ENCODE results near the gene KCTD4. TPM values are rescaled to one million over a fixed set of nuclear protein-coding genes. Genes with fewer than 3 reads are reported as not detected.
"Not testable (repeated sequence)": the region's sequence is repeated elsewhere in the genome, so short reads cannot be mapped to it uniquely, and the experiment has no call there.

Gene KCTD4
- total RNA-seq, 2 experiments from 2014 or later, result not detected

DNA sequence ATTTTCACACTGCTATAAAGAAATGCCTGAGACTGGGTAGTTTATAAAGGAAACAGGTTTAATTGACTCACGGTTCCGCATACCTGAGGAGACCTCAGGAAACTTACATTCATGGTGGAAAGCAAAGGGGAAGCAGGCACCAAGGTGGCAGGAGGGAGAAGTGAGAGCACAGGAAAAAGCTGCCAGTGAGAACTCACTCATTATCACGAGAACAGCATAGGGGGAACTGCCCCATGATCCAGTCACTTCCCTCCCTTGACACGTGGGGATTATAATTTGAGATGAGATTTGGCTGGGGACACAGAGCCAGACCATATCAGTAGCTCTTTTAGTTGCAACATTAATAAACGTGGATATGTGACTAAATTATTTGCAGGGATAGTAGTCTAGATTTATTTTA is 4.3 kb upstream of the KCTD4 start:
- CTCF ChIA-PET, result no interaction called here
- Mint-ChIP-seq H3K4me1 (peaks cover 13% of the 10 kb centered on the region), H3K4me3 (no peak overlapping the region), H3K36me3 (peaks cover 14% of the 10 kb centered on the region), H3K9me3 (ENCODE audit: low read depth) (no peaks in the 10 kb centered on the region), H3K27ac (no peak overlapping the region), H3K27me3 (no peaks in the 10 kb centered on the region)
- ATAC-seq, result no peak
- DNase-seq, result no peak

- H3K27ac Mint-ChIP-seq, result no peak overlapping the region
- H3K36me3 Mint-ChIP-seq, result peaks cover 7% of the 10 kb centered on the region
- H3K27me3 Mint-ChIP-seq, result no peaks in the 10 kb centered on the region
- DNase-seq, result no peak
- H3K9me3 Mint-ChIP-seq (ENCODE audit: low read depth), result no peaks in the 10 kb centered on the region
- ATAC-seq, result no peak
- CTCF ChIA-PET, result no interaction called here
- H3K4me3 Mint-ChIP-seq, result no peak overlapping the region
- peaks cover 11% of the 10 kb centered on the region for H3K4me1 Mint-ChIP-seq
Measured at GRCh38 chr13:45199711-45200110, 1.1 kb downstream of the KCTD4 start.

- H3K4me1 Mint-ChIP-seq, result peaks cover 9% of the 10 kb centered on the region
- no peak for DNase-seq
- CTCF ChIA-PET, result no interaction called here
- no peaks in the 10 kb centered on the region for H3K27me3 Mint-ChIP-seq
- H3K27ac Mint-ChIP-seq, result no peak overlapping the region
- no peak for ATAC-seq
- H3K36me3 Mint-ChIP-seq, result peaks cover 7% of the 10 kb centered on the region
- no peak overlapping the region for H3K4me3 Mint-ChIP-seq
- H3K9me3 Mint-ChIP-seq (ENCODE audit: low read depth), result no peaks in the 10 kb centered on the region
Measured at GRCh38 chr13:45198924-45199323, 1.9 kb downstream of the KCTD4 start.

GRCh38 chr13:45198041-45198440 is 2.8 kb downstream of the KCTD4 start:
- CTCF ChIA-PET, result interaction anchor here (0.6 kb wide), 1 partner anchor 73 kb away, joined by 4 read pairs; no protein-coding TSS in a partner anchor
- Mint-ChIP-seq H3K36me3 (peaks cover 6% of the 10 kb centered on the region), H3K4me1 (peaks cover 9% of the 10 kb centered on the region), H3K4me3 (no peak overlapping the region), H3K9me3 (ENCODE audit: low read depth) (no peaks in the 10 kb centered on the region), H3K27me3 (no peaks in the 10 kb centered on the region), H3K27ac (no peak overlapping the region)
- ATAC-seq (no peak), DNase-seq (no peak)

GRCh38 chr13:45196622-45197021 is 4.2 kb downstream of the KCTD4 start:
- Mint-ChIP-seq H3K27ac (no peak overlapping the region), H3K36me3 (peaks cover 3% of the 10 kb centered on the region), H3K4me1 (peaks cover 9% of the 10 kb centered on the region), H3K4me3 (no peak overlapping the region), H3K27me3 (no peaks in the 10 kb centered on the region), H3K9me3 (ENCODE audit: low read depth) (no peaks in the 10 kb centered on the region)
- DNase-seq (no peak), ATAC-seq (no peak)
- CTCF ChIA-PET, result no interaction called here

DNA sequence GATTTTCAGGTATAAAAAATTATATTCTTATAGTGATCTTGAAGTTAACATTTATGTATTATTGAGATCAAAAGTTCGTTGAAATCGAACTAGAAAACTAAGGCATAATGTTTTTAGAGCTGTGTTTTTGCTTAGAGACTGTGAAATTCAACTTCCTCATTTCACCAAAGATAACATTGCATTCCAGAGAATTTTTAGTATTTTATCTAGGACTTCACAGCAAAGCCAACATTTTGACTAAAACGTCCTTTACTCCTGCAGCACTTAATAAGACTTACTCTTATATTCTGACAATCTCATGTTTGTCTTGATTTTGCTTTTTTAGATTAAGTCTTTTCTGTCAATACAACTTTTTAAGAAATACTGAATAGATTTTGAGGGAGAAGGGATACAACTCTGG is 4.7 kb downstream of the KCTD4 start:
- no peak overlapping the region for H3K4me3 Mint-ChIP-seq
- no peaks in the 10 kb centered on the region for H3K9me3 Mint-ChIP-seq (ENCODE audit: low read depth)
- H3K27me3 Mint-ChIP-seq, result no peaks in the 10 kb centered on the region
- DNase-seq (no peak), ATAC-seq (no peak)
- H3K4me1 Mint-ChIP-seq, result peaks cover 9% of the 10 kb centered on the region
- H3K36me3 Mint-ChIP-seq, result peaks cover 2% of the 10 kb centered on the region
- CTCF ChIA-PET, result no interaction called here
- H3K27ac Mint-ChIP-seq, result no peak overlapping the region

- Mint-ChIP-seq H3K4me3 (no peak overlapping the region), H3K27ac (no peak overlapping the region), H3K27me3 (no peaks in the 10 kb centered on the region), H3K36me3 (peaks cover 2% of the 10 kb centered on the region), H3K4me1 (peaks cover 9% of the 10 kb centered on the region), H3K9me3 (ENCODE audit: low read depth) (no peaks in the 10 kb centered on the region)
- ATAC-seq (no peak), DNase-seq (no peak)
- CTCF ChIA-PET, result no interaction called here
Measured at GRCh38 chr13:45195421-45195820, 5.4 kb downstream of the KCTD4 start.

DNA sequence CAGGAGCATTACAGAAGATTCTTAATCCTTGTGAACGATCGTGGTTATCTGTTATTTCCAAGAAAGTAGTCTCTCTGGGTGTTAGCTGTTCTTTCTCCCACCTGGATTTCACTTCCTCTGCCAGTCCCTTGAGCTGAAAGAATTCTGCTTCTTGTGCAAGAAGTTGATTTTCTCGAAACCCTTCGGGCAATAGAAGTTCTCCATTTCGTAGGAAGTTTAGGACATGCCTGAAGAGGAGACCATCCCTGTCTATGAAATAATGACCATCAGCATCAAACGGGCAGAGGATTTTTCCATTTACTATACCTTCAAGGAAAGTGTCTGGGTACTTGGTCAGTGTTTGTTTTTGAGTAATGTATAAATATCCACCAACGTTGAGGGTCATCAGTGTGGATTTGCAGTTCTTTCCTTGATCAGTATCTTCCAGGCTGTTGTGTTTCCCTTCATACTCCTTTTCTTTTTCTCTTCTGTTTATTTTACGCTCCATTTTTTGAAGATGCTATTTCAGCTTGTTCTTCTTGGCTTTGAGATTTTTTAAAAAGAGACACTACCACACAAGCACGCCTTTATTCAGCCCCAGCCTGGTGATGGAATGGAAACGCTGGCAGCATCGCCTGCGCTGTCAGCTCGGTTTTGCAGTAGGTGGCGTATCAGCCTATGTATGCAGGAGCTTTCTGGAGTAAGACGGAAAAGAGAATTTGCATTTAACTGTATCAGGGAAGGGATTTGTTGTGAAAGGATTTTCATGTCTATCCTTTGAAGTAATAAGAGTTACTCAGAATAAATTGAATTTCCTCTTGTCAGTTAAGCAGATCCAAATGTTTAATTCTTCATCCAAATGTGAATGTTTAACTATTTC is 6.5 kb downstream of the KCTD4 start:
- DNase-seq (no peak), ATAC-seq (no peak)
- Mint-ChIP-seq H3K27ac (no peak overlapping the region), H3K9me3 (ENCODE audit: low read depth) (no peaks in the 10 kb centered on the region), H3K36me3 (peaks cover 2% of the 10 kb centered on the region), H3K4me3 (no peak overlapping the region), H3K4me1 (peaks cover 9% of the 10 kb centered on the region), H3K27me3 (no peaks in the 10 kb centered on the region)
- CTCF ChIA-PET, result interaction anchor here (1.5 kb wide), 1 partner anchor 15 kb away, joined by 3 read pairs; no protein-coding TSS in a partner anchor

- no peak overlapping the region for H3K27ac Mint-ChIP-seq
- H3K27me3 Mint-ChIP-seq, result no peaks in the 10 kb centered on the region
- ATAC-seq (no peak), DNase-seq (no peak)
- H3K36me3 Mint-ChIP-seq, result peaks cover 12% of the 10 kb centered on the region
- H3K4me1 Mint-ChIP-seq, result peaks cover 8% of the 10 kb centered on the region
- CTCF ChIA-PET, result no interaction called here
- H3K9me3 Mint-ChIP-seq (ENCODE audit: low read depth), result no peaks in the 10 kb centered on the region
- H3K4me3 Mint-ChIP-seq, result no peak overlapping the region
Measured at GRCh38 chr13:45191874-45192273, 9.0 kb downstream of the KCTD4 start.

- ATAC-seq; CTCF ChIA-PET; DNase-seq; H3K4me1 Mint-ChIP-seq; H3K27ac Mint-ChIP-seq; H3K4me3 Mint-ChIP-seq; H3K27me3 Mint-ChIP-seq; H3K9me3 Mint-ChIP-seq (ENCODE audit: low read depth): not testable (repeated sequence)
- peaks cover 12% of the 10 kb centered on the region for H3K36me3 Mint-ChIP-seq
Measured at GRCh38 chr13:45189511-45189910, 11.3 kb downstream of the KCTD4 start.

GRCh38 chr13:45189077-45189476 is 11.8 kb downstream of the KCTD4 start:
- H3K36me3 Mint-ChIP-seq, result peaks cover 14% of the 10 kb centered on the region
- H3K27me3 Mint-ChIP-seq; DNase-seq; ATAC-seq; H3K4me3 Mint-ChIP-seq; H3K27ac Mint-ChIP-seq; H3K9me3 Mint-ChIP-seq (ENCODE audit: low read depth); H3K4me1 Mint-ChIP-seq; CTCF ChIA-PET: not testable (repeated sequence)

DNA sequence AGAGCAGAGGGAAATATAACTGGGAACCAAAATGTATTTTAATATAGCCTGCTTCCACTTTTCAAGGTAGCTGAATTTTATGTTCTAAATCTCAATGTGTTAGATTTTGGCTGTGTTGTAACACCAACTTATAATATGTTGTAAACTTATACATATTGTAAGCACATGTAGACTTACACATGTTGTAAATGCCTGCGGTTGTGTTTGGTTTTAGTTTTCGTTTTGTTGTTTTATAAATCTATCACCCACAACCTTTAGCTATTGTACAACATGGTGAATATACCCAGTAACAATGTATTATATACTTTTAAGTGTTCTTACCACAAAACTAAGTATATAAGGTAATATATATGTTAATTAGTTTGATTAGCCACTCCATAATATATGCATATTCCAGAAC is 15.6 kb downstream of the KCTD4 start:
- peaks cover 6% of the 10 kb centered on the region for H3K4me1 Mint-ChIP-seq
- CTCF ChIA-PET, result no interaction called here
- DNase-seq (no peak), ATAC-seq (no peak)
- no peak overlapping the region for H3K4me3 Mint-ChIP-seq
- H3K27me3 Mint-ChIP-seq, result no peaks in the 10 kb centered on the region
- no peaks in the 10 kb centered on the region for H3K9me3 Mint-ChIP-seq (ENCODE audit: low read depth)
- H3K36me3 Mint-ChIP-seq, result peaks cover 15% of the 10 kb centered on the region
- H3K27ac Mint-ChIP-seq, result no peak overlapping the region

DNA sequence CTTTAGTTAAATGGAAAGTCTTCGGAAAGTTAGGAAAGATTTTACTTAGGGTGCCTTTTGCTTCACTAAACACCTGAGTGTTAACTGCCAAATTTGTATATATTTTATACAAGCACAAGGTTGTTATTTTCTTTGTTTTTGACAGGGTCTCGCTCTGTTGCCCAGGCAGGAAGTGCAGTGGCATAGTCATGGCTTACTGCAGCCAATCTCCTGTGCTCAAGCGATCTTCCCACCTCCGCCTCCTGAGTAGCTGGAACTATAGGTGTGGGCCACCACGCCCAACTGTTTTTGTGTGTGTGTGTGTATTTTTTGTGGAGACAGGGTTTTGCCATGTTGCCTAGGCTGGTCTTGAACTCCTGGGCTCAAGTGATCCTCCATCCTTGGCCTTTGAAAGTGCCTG is 16.2 kb downstream of the KCTD4 start:
- Mint-ChIP-seq H3K27ac (no peak overlapping the region), H3K9me3 (ENCODE audit: low read depth) (no peaks in the 10 kb centered on the region), H3K4me3 (no peak overlapping the region), H3K27me3 (no peaks in the 10 kb centered on the region), H3K4me1 (peaks cover 8% of the 10 kb centered on the region), H3K36me3 (peaks cover 15% of the 10 kb centered on the region)
- DNase-seq (no peak), ATAC-seq (no peak)
- CTCF ChIA-PET, result no interaction called here

DNA sequence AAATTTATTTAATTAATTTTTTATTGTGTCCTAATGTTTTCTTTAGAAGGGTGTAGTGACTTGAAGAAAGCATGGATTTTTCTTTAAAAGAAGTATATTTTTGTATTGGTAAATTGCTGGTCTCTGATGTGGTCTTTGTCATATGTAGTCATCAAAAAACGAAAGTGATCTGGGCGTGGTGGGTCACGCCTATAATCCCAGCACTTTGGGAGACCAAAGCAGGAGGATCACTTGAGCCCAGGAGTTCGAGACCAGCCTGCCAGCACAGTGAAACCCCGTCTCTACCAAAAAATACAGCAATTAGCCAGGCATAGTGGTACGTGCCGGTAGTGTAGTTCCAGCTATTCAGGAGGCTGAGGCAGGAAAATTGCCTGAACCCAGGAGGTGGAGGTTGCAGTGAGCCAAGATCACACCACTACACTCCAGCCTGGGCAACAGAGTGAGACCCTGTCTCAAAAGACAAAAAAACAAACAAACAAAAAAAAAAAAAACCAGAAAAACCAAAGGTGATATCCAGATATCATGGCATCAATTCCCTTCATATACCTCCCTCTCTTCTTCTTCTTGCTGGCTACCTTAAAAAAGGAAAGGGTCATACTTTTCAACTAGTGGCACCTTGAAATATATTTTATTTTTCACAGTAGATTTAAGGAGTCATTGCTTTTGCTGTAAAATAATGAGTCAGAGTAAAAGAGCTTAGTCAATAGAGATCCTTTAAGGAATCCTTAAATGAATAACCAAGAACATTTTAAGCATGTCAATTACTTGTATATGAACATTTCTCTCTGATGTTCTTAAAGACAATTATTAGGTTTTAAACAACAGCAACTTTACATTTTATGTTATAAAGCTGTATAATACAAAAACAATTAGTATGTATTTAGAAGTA is 19.9 kb downstream of the KCTD4 start:
- H3K36me3 Mint-ChIP-seq, result peaks cover 12% of the 10 kb centered on the region
- H3K27ac Mint-ChIP-seq, result no peak overlapping the region
- H3K27me3 Mint-ChIP-seq, result no peaks in the 10 kb centered on the region
- DNase-seq (no peak), ATAC-seq (no peak)
- H3K4me1 Mint-ChIP-seq, result peaks cover 23% of the 10 kb centered on the region
- no peaks in the 10 kb centered on the region for H3K9me3 Mint-ChIP-seq (ENCODE audit: low read depth)
- H3K4me3 Mint-ChIP-seq, result no peak overlapping the region
- CTCF ChIA-PET, result no interaction called here

Data from activated CD8-positive, alpha-beta memory T cell treated with anti-CD3 and anti-CD28 coated beads, Interleukin-2, amount 10 ng/mL, durations not matched to agents 7 days and 5 days (primary cell).